Stromal cell of bone marrow (primary cell): ENCODE results near the gene MLNR.
A peak's percentile ranks its signal among the peaks of the same experiment; 100 is the strongest.

ENCODE experiments used
- DNase-seq: peaks from one replicate; pipeline ENCODE4 v3.0.0-alpha.2; 2012; ENCODE audit warnings: low read depth

MLNR gene

DNA sequence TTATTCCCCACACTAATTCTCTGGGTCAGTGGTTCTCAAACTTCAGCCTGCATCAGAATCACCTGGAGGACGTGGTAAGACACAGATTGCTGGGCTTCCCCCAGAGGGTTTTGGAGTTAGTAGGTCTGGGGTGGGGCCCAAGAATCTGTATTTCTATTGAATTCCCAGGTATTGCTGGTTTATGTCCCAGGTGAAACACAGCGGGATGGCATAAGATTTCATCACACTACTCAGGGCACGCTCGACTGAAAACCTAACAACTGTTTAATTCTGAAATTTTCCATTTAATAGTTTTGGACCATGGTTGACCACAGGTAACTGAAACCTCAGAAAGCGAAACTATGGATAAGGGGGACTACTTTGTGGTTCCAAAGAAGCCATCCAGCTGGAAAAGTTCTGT is 6.5 kb downstream of the MLNR start:
- DNase-seq = no peak

DNA sequence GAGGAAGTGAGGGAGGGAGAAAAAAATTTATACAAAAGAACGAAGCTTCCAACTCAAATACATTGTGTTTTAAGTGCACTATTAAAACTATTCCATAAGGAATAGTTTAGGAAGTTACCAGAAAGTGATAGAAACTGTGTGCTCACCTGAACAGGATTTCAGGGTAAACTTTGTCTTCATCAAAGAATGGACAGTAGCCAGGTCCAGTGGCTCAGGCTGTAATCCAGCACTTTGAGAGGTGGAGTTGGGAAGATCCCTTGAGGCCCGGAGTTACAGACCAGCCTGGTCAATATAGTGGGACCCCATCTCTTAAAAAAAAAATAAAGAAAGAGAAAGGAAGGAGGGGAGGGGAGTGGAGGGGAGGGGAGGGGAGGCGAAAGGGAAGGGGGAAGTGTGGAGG is 14.6 kb downstream of the MLNR start:
- DNase-seq = no peak

DNA sequence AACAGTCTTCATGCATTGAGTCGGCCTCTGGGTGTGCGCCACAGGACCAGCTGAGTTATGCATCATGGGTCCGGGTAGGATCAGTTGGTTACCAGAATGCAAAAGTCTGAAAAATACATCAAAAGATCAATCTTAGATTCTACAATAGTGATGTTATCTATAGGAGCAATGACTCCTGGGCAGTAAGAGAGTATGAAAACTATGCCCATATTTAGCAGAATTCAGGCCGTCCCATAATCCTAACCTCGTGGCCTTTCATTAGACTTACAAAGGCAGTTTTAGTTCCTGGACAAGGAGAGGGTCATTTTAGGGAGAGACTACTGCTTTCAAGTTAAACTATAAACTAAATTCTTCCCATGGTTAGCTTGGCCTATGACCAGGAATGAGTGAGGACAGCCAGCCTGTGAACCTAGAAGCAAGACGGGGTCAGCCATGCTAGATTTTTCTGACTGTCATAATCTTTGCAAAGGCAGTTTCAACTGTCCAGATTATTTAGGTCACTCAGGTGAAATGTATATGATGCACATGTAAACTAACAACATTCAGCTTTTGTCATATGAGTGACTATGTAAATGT is 15.8 kb downstream of the MLNR start:
- DNase-seq = no peak

DNA sequence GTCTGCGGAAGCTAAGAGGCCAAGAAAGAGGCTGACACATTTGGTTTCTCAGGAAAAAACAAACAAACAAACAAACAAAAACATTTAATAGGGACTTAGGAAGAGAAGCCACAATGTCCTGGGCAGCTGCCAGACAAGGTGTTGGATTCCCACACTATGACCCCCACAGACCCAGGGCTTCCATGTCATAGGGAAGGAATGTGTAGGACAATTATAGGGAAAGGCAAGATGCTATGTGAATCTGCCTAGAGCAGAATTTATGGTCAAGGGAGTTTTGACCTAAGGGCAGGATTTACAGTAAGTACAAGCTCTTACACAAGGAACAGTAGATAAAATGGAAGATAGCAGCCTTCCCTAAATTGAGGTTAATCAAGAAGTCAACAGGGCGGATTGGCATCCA is 18.5 kb downstream of the MLNR start:
- no peak for DNase-seq

DNA sequence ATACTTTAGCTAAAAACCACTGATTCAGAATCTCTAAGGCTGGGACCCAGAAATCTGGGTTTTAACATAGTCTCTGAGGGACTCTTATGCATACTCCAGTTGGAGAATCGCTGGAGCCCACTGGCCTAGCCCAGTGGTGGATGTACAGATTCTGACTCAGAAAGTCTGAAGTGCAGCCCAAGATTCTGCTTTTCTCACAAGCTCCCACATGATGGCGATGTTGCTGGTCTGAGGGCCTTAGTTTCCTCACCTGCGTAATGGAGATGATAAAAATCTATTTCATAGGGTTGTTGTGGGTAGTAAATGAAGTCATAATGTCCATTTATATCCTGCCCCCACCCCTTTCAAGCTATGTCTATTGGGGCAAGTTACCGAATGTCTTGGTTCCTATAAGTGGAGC is 19.9 kb downstream of the MLNR start:
- DNase-seq = peak; percentile 25

DNA sequence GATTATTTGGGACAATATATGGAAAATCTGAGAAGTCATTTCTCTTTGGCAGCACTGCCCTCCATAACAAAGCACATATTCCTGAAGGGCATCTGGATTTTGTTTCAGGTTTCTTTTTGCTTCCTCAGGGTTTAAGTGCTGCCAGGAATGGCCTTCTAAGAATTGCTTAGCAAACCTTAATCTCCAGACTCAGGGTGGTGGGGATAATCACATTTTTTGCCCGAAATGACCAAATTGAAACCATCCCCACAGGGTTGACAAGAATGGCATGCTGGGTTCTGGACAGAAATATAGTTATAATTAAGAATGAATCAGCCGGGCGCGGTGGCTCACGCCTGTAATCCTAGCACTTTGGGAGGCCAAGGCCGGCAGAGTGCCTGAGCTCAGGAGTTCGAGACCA is 21.2 kb downstream of the MLNR start:
- DNase-seq = no peak

DNA sequence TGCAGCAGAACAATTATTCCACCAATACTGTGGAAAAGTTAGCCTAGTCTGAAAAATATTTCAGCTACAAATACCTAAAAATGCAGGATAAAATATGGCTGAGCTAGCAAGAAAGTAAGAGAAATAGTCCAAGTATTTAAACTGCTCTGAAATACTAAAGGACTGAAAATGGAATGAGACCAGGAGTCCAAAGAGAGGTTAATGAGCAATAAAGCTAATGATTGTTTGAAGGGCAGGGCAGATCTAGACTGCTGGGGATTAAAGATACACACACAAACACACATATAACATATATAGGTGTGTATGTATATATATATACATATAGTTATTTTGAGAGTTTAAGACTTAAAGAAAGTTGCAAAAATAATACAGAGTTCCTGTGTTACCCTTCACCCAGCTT is 25.0 kb downstream of the MLNR start:
- DNase-seq = no peak

DNA sequence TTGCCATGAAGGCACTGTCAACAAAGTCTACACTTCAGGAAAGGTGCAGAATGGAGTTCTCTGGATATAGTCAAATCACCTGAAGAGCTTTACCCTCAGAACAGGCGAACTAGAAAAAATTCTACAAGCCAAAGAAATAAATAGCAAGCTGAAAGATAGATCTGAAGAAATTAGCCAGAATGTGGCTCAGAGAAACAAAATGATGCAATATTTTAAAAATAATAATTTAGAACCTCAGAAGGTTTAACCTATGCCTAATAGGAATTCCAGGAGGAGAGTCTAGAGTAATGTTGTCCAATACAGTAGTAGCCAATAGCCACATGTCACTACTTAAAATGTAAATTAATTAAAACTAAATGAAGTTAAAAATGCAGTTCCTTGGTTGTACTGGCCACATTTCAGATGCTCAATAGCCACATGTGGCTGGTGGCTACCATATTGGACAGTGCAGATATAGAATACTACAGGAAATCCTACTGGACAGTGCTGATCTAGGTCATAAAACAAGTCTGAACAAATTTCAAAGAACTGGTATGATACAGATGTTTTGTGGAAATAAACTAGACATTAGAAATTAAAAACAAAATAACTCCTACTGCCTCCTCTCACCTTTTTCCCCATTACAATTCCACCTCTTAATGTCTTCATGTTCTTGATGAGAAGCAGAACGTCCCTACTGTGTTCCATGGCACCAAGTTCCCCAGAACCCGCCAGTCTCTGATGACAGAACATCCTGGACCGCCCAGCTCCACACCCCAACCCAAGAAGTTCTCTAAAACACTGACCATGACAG is 26.9 kb downstream of the MLNR start:
- no peak for DNase-seq

DNA sequence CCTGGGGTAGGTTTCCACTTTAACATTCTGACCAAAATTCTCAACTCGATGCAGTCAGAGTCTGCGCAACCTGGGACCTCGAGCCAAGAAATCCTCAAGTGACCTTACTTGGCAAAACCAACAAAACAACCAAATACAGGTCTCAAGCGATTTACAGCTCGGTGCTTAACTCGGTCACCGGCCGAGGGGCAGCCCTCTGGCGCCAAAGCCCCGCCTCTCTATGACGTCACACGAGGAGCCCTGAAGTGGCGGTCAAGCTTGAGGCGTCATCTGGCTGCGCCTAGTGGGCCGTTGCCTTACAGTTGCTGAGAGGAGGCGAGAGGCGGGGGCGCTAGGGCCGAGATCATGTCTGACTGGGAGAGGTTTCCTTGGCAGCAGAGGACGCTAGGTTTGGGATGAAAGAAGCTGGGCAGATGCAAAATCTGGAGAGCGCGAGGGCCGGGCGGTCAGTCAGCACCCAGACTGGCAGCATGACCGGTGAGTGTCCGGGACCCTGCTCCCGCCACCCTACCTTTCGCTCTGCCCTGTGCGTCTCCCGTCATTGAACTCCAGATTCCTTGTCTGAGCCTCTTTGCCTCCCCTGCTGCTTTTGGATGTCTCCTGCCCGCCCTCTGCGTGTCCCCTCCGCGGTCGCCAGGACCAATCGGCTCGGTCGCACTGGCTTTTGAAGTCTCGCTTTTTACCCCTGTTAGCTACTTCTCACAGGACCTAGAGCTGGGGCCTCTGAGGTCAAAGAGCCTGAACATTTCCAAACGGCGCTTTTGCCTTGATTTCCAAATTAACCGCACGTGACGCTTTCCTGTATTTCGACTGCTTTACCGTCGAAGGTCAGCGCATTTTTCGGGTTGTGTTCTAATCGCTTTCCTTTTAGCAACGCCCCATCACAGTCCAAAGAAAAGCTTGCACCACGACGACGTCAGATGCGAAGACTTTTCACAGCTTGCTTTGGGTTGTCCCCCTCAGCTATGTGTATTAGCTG is 27.8 kb downstream of the MLNR start, which contains the start of gene CDADC1:
CDADC1 (plus strand) TSS at position 283 of the 979 bp plus-strand sequence; CDS start at position 396, 113 bp downstream.
- peak; percentile 94 for DNase-seq

DNA sequence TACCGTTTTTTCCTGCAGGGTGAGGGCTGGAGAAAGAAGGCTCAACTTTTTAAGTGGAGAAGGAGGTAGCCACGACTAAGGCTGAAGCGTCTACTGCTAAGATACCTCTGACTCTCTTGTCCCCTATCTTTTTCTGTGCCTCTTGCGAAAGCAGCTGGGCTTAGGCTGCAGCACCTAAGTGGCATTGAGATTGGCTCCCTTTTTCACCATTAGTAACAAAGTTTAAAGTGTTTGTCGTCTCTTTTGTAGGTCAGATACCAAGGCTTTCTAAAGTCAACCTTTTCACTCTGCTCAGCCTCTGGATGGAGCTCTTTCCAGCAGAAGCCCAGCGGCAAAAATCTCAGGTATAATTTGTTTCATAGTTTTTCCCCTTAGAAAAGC is 28.5 kb downstream of the MLNR start:
- DNase-seq = no peak

DNA sequence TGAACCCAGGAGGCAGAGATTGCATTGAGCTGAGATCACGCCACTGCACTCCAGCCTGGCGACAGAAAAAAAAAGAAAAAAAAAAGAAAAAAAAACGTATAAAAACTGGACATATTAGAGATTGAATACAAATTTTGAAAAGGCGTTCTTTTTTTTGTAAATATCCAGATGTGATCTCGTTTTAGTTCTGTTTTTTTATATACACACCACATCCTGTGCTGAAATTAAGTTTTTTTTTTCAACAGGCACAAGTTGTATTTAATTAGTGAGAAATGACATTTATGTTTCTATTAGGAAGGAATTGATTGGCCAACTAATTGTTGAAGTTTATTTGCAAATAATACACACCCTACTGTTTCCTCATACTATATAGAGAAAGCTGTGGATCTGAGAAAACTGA is 31.2 kb downstream of the MLNR start:
- DNase-seq = no peak

DNA sequence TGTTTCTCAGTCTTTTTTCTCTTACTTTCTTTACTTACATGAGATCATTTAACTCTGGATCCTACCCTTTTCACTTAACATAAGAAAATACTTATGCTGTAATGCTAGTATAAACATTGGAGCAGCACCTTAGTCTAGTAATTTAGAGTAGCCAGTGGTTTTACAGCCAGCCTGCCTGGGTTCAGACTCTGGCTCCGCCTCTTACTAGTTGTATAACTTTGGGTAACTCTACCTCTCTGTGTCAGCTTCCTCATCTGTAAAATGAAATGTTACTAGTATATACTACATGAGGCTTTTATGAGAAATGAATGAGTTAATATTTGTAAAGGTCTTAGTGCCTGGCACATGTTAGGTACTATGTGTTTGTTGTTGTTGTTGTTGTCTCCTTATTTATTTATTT is 33.2 kb downstream of the MLNR start:
- no peak for DNase-seq

DNA sequence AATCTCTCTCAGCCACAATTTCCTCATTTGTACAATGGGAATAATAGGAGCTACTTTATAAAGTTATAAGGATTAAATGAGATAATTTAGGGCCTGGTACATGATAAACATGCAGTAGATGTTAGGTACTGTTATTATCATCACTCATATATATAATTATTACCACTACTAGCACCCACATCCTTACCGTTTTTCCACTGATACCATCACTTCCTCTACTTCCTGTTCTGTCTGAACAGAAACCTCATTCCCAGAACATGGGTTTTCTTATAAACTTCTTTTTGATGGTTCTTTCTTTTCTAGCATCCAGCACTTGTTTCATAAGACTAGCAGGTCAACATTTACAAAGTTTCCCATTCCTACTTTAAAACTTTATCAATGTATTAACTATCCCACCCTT is 33.9 kb downstream of the MLNR start:
- no peak for DNase-seq

DNA sequence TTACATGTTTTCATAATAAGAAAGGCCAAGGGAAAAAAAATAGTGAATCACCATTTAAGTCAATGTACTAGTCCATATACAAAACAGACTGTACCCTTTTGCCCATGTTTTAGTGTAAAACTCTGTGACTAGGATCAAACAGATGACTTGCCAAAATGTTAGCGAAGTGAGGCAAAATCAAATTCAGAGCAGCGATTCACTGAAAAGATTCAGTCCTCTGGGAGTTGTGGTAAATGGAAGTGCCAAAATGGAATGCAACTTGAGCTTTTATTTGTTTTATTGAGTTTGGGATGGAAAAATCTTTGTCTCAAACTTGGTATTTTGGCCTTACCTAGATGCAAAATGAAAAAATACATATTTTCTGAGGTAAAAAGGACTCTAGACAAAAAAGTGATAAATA is 36.7 kb downstream of the MLNR start:
- peak; percentile 86 for DNase-seq

DNA sequence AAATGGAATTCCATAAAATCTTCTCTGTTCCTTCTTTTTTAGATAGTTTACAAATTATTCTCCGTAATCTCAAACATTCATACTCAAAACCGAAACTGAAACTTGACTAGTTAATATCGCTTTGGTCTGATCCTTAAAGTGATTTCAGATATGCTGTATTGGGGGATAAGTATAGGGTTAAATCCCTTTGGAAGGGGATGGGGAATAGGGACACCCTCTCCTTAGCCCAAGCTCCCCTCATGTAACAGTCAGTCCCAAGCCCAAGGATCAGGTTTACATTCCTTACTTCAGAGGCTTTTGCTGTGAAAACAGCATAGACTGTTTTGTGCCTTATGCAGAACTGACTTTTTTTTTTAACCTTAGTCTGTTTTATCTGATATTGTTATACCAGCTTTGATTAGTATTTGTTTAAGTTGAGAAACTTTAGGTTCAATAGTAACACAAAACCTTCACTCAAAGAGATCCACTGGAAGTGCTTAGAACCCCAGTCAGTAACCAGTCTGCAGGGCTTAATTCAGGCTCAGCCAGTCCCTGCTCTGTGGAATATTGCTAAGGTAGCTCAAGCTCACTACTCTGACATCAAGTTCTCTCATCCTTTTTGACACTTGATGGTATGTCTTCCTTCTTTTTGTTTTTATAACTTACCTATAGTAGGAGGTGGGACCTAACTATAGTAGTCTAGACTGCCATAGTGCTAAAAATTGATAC is 38.1 kb downstream of the MLNR start:
- no peak for DNase-seq

DNA sequence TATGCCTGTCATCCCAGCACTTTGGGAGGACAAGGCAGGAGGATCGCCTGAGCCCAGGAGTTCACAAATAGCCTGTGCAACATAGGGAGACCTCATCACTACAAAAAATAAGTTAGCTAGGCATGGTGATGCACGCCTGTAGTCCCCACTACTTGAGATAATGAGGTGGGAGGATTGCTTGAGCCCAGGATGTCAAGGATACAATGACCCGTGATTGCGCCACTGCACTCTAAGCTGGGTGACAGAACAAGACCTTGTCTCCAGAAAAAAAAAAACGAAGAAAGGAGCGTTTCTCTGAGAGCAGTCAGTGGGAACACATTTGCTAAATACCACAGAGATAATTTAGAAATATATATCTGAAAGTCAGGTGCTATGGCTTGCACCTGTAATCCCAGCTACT is 39.4 kb downstream of the MLNR start:
- no peak for DNase-seq

DNA sequence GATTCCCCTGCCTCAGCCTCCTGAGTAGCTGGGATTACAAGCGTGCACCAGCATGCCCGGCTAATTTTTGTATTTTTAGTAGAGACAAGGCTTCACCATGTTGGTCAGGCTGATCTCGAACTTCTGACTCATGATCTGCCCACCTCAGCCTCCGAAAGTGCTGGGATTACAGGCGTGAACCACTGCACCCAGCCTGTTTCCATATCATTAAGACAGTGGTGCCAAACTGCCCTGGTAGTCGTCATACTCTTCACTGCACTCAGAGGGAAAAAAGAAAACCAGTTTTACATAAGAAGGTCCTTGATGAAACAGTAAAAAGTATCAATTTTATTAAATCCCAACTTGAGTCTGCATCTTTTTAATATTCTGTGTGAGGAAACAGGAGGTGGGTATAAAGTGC is 42.5 kb downstream of the MLNR start:
- DNase-seq = no peak

DNA sequence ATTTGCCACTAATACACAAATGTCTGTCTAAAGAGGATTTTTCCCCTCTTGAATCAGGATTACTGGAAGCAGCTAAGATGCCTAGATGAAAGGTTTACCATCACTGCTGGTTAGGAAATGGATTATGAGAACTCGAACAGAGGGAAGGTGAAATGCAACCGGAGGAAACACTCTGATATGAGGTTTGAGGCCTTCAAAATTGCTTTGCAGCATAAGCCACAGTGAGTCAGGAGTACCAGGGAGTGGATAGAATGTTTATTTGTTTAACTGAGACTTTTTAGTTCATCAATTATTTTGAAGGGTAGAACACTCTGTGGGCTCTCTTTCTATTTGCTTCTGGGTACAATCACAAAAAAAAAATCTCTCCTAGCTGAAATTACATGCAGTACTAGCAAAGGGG is 45.7 kb downstream of the MLNR start:
- DNase-seq = peak; percentile 20

DNA sequence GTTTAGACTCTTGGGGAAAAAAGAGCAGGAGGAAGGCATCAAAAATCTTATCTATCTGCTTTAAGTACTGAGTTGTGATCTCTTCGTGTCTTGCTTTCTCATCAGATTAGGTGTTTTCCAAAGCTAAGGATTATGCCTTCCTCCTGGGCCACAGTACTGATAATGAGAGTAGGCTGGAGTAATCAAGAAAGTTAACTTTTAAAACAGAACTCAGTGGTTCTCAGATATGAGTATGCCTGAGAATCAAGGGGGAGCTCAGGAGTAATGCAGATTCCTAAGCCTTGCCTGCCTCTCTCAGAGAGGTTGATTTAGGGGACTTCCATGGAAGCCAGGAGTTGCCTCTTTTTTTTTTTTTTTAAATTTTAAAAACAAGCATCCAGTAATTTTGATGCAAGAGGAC is 51.1 kb downstream of the MLNR start:
- DNase-seq = no peak
